Erythroblast (primary cell): ENCODE data around the gene TEDC1.

ENCODE experiments used
- GATA1 ChIP-seq: IDR thresholded peaks from 2 replicates; pipeline ENCODE4 v1.6.1; 2011; ENCODE audit warnings: low read depth, mild to moderate bottlenecking, control low read depth, low read length, moderate library complexity
- POLR2A ChIP-seq: IDR thresholded peaks from 2 replicates; pipeline ENCODE4 v1.6.1; 2011; ENCODE audit warnings: mild to moderate bottlenecking, low read length

DNA sequence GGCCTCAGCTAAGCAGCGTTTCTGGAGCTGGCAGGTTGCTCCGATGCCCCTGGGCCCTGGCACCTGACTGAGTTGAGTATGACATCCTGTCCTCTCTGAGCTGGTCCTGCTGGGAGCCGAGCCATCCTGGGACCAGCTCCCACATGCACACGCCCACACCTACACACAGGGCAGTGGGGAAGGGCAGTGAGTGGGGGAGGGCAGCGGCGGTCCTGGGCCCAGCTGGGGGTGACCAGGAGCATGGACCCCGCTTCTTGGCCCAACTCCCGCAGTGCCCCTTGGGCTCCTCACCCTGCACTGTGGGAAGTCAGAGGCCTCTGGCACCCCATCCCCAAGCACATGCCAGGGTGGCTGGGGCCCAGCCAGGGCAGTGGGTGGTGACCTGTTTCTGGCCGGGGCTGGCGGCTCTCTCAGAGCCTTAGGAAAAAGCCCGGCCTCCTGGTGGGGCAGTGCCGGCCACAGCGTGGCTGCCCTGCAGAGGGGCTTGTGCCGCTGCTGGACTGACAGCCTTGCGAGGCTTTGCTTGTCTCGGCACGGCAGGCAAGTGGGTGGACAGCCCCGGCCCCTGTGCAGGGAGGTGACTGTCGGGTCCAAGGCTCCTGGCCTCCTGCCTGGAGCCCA lies 22.3 kb upstream of the TEDC1 start:
- TF ChIP-seq POLR2A: no peak
- TF ChIP-seq GATA1: no peak
